Fibroblast of lung (primary cell): ENCODE results near the gene MPC1. TPM values are rescaled to one million over a fixed set of nuclear protein-coding genes. Genes with fewer than 3 reads are reported as not detected.

Experiments
- DNase-seq, 2 donors: peaks; one replicate each; pipeline versions ENCODE4 v3.0.0 to v3.0.0-alpha.2; 2010; ENCODE audit warnings: low read depth in 2 of 2
- H2AFZ ChIP-seq: 2 replicates; pipeline ENCODE4 v1.5.1; 2012; ENCODE audit warnings: low read length, control low read depth, inconsistent platforms
- H3K27ac ChIP-seq: 2 replicates; pipeline ENCODE4 v1.5.1; 2011; ENCODE audit warnings: low read length, control low read depth; ENCODE audit not compliant: insufficient read depth
- H3K27me3 ChIP-seq: 2 replicates; pipeline ENCODE4 v1.5.1; 2011; ENCODE audit warnings: mild to moderate bottlenecking, low read length; ENCODE audit not compliant: control insufficient read depth, insufficient read depth
- H3K36me3 ChIP-seq: 2 replicates; pipeline ENCODE4 v1.5.1; 2011; ENCODE audit warnings: low read length; ENCODE audit not compliant: control insufficient read depth, insufficient read depth
- H3K4me1 ChIP-seq: 2 replicates; pipeline ENCODE4 v1.5.1; 2011; ENCODE audit warnings: low read length; ENCODE audit not compliant: control insufficient read depth, insufficient read depth; ENCODE audit errors: extremely low read depth
- H3K4me2 ChIP-seq: 2 replicates; pipeline ENCODE4 v1.5.1; 2011; ENCODE audit warnings: low read length, control low read depth; ENCODE audit not compliant: insufficient read depth; ENCODE audit errors: extremely low read depth
- H3K4me3 ChIP-seq, 4 experiments: fragments of 200-600 bp in 1 of 4; sonication (generic) in 1 of 4; replicated peaks in 1 of 4; 2 replicates each; pipeline ENCODE4 v1.5.1; 2011 to 2016; ENCODE audit warnings: low read length in 4 of 4, low read depth in 3 of 4, mild to moderate bottlenecking in 3 of 4, control low read depth in 2 of 4, inconsistent platforms in 1 of 4, mixed read lengths in 1 of 4; ENCODE audit not compliant: insufficient read depth in 1 of 4; ENCODE audit errors: control extremely low read depth in 1 of 4
- H3K79me2 ChIP-seq: 2 replicates; pipeline ENCODE4 v1.5.1; 2012; ENCODE audit warnings: mild to moderate bottlenecking, low read length, inconsistent platforms; ENCODE audit not compliant: control insufficient read depth, insufficient read depth
- H3K9ac ChIP-seq: 2 replicates; pipeline ENCODE4 v1.5.1; 2011; ENCODE audit warnings: mild to moderate bottlenecking, low read length, control low read depth; ENCODE audit not compliant: insufficient read depth
- H3K9me3 ChIP-seq: 2 replicates; pipeline ENCODE4 v1.5.1; 2012; ENCODE audit warnings: low read depth, low read length; ENCODE audit not compliant: control insufficient read depth, insufficient read depth
- H4K20me1 ChIP-seq: 2 replicates; pipeline ENCODE4 v1.5.1; 2011; ENCODE audit warnings: low read length; ENCODE audit not compliant: control insufficient read depth, insufficient read depth; ENCODE audit errors: extremely low read depth
- CTCF ChIP-seq, 2 donors: IDR thresholded peaks in 1 of 2; conservative IDR thresholded peaks in 1 of 2; 1 replicate in 1 of 2; 2 replicates in 1 of 2; pipeline ENCODE4 v1.5.1; 2011 to 2012; ENCODE audit warnings: low read length in 2 of 2, control low read depth in 1 of 2, inconsistent platforms in 1 of 2, low read depth in 1 of 2, mild to moderate bottlenecking in 1 of 2
- EZH2 ChIP-seq: IDR thresholded peaks from 2 replicates; pipeline ENCODE4 v1.5.1; 2012; ENCODE audit warnings: low read length, control low read depth, mild to moderate bottlenecking; ENCODE audit errors: missing control alignments
- polyA plus RNA-seq, 2 donors: library from polyadenylated mRNA; depleted of rRNA in 1 of 2; stranded (reverse) in 1 of 2; unstranded in 1 of 2; fragments of >200 nt; gene quantifications; 2 replicates each; pipeline ENCODE4 v1.2.1, GENCODE V29; 2011 to 2012; ENCODE audit warnings: missing spikeins in 1 of 2
- total RNA-seq: library from RNA; depleted of rRNA; stranded (reverse); fragments of >200 nt; gene quantifications from 2 replicates; pipeline ENCODE4 v1.2.1, GENCODE V29; 2014

The MPC1 gene
- total and polyA plus RNA-seq, 2 donors (not counting 1 experiment from before 2014, with no cell fraction given), result 19.3 to 28.7 TPM

DNA sequence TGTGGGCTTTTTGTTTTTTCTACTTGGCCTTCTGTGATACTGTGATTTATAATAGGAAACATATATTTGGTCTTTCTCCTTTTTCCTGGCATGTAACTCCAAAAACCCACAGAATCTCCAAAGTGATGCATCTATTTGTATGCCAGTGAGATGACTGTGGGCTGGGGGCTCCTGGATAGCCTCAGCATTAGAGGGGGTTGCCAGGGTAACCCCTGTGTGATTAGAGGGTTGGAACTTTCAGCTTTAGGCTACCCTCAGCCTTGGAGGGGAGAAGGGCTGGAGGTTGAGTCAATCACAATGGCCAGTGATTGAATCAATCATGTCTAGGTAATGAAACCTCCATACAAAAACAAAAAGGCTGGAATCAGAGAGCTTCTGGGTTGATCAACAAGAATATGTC lies 29.8 kb downstream of the MPC1 start:
- no peak overlapping the region for H2AFZ ChIP-seq
- no peak overlapping the region for H3K27ac ChIP-seq
- H3K9me3 ChIP-seq, result no peaks in the 10 kb centered on the region
- DNase-seq, result no peak
- no peaks in the 10 kb centered on the region for H3K4me1 ChIP-seq
- peaks cover 3% of the 10 kb centered on the region for H3K27me3 ChIP-seq
- no peaks in the 10 kb centered on the region for H3K36me3 ChIP-seq
- no peak overlapping the region for H3K9ac ChIP-seq
- no peak overlapping the region for H3K4me2 ChIP-seq
- no peaks in the 10 kb centered on the region for H3K79me2 ChIP-seq
- TF ChIP-seq EZH2, result no peak
- no peak for TF ChIP-seq CTCF (conservative IDR thresholded peaks at IDR 0.05 in 1 of 2, IDR thresholded peaks at IDR 0.05 in 1 of 2; ENCODE audit: low read depth in 1 of 2, low read length in 2 of 2)
- no peaks in the 10 kb centered on the region for H4K20me1 ChIP-seq
- H3K4me3 ChIP-seq, result no peak overlapping the region

DNA sequence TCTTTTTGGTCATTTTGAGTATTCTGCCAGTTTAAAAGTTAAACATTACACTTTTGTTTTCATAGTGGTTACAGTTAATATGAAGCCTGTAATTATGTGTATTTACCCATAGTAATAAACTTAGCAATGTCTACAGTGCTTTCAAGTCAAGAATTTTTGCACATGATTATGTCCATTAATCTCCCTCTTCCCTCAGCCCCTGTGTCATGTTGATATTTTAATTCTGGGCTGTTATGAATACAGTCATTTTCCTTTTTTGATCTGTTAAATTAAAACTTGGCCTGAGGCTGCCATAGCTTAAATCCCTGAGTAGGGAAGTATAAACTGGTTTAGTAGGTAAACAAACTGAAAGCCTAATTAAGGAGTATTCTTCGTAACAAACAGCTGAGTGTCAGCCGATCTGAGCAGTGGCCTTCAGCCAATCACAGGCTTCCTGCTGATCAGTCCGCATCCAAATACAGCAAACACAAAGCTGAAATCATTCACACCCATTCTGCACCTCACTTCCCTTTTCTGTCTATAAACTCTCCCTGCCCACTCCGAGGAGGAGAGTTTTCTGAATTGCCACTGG lies 30.9 kb downstream of the MPC1 start:
- peak overlapping the region in 1 of 4 experiments; percentile 14 for H3K4me3 ChIP-seq
- peak in 1 of 2 donors; percentile 12 for DNase-seq
- no peak overlapping the region for H3K27ac ChIP-seq
- H3K36me3 ChIP-seq, result no peaks in the 10 kb centered on the region
- no peak overlapping the region for H3K9ac ChIP-seq
- no peak overlapping the region for H2AFZ ChIP-seq
- TF ChIP-seq CTCF (conservative IDR thresholded peaks at IDR 0.05 in 1 of 2, IDR thresholded peaks at IDR 0.05 in 1 of 2; ENCODE audit: low read depth in 1 of 2, low read length in 2 of 2) (no peak), EZH2 (no peak)
- H4K20me1 ChIP-seq, result no peaks in the 10 kb centered on the region
- peak overlapping the region; percentile 35 for H3K4me2 ChIP-seq
- H3K9me3 ChIP-seq, result no peaks in the 10 kb centered on the region
- no peaks in the 10 kb centered on the region for H3K4me1 ChIP-seq
- no peaks in the 10 kb centered on the region for H3K79me2 ChIP-seq
- H3K27me3 ChIP-seq, result peaks cover 3% of the 10 kb centered on the region

DNA sequence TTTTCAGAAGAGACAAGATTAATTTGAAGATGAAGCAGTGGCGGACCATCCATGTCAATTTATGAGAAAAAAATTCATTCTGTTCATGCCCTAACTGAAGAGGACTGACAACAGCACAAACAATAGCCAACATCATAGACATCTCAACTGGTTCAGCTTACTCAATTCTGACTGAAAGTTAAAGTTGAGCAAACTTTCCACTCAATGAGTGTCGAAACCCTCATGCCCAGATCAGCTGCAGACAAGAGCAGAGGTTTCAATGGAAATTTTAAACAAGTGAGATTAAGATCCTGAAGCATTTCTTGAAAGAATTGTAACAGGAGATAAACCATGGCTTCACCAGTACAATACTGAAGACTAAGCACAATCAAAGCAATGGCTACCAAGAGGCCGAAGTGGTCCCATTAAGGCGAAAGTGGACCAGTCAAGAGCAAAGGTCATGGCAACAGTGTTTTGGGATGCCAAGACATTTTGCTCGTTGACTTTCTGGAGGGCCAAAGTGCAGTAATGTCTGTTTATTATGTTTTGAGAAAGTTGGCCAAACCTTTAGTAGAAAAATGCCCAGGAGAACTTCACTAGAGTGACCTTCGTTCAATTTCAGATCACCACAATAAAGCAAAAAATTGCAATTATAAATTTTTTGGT lies 34.3 kb downstream of the MPC1 start:
- Histone ChIP-seq H3K9me3 (no peaks in the 10 kb centered on the region), H4K20me1 (no peaks in the 10 kb centered on the region), H3K4me2 (no peak overlapping the region), H3K4me3 (no peak overlapping the region), H3K79me2 (no peaks in the 10 kb centered on the region), H3K9ac (no peak overlapping the region), H3K36me3 (no peaks in the 10 kb centered on the region), H2AFZ (no peak overlapping the region), H3K27ac (no peak overlapping the region), H3K27me3 (no peaks in the 10 kb centered on the region), H3K4me1 (no peaks in the 10 kb centered on the region)
- DNase-seq, result no peak
- TF ChIP-seq EZH2 (no peak), CTCF (conservative IDR thresholded peaks at IDR 0.05 in 1 of 2, IDR thresholded peaks at IDR 0.05 in 1 of 2; ENCODE audit: low read depth in 1 of 2, low read length in 2 of 2) (no peak)
